HCT116 (cell line): Measurements from ENCODE around the gene IER3IP1. TPM values are rescaled to one million over a fixed set of nuclear protein-coding genes. Genes with fewer than 3 reads are reported as not detected.

Source experiments
- ATAC-seq: fragments of 200-7000 bp; cut with Tn5 transposase; 2 replicates; pipeline ENCODE4 v1.9.1; 2020; ENCODE audit warnings: mild to moderate bottlenecking, moderate library complexity
- Bru-seq: library from RNA; stranded (reverse); fragments of 400-500 nt; gene quantifications from one replicate; lab custom pipeline; 2021; lab: Mats Ljungman, UMichigan
- BruChase-seq, 2 experiments: library from RNA; stranded (reverse); fragments of 400-500 nt; gene quantifications; one replicate each; lab custom pipeline; 2021; lab: Mats Ljungman, UMichigan
- BruUV-seq: library from RNA; stranded (reverse); fragments of 400-500 nt; replicated peaks from 2 replicates; lab custom pipeline; 2021; lab: Mats Ljungman, UMichigan
- CTCF ChIA-PET: fragments of 300-600 bp; sonication (Branson Sonifier 250); formaldehyde crosslinking; loops from one replicate; lab custom pipeline; 2021; ENCODE audit warnings: antibody characterized with exemption; lab: Charles Lee
- POLR2A ChIA-PET: fragments of 300-600, 350-600 bp; sonication (Branson Sonifier 250); formaldehyde crosslinking; loops from one replicate; lab custom pipeline; 2021; ENCODE audit warnings: antibody characterized with exemption; lab: Charles Lee
- RAD21 ChIA-PET, 2 experiments: fragments of 300-600 bp; sonication (Branson Sonifier 250); formaldehyde crosslinking; loops; one replicate each; lab custom pipeline; 2023; ENCODE audit warnings: low total read pairs in 2 of 2; ENCODE audit not compliant: uncharacterized antibody in 2 of 2, unreplicated experiment in 2 of 2, low non-redundant PET in 1 of 2; lab: Charles Lee
- DNase-seq: peaks from one replicate; pipeline ENCODE4 v3.0.0-alpha.2; 2010; ENCODE audit warnings: low read depth, low spot score
- H2AFZ ChIP-seq: fragments of 200-600 bp; shearing (Covaris generic), sonication (generic); 2 replicates; pipeline ENCODE4 v1.6.1; 2017; ENCODE audit warnings: low read depth, mixed run types, mixed read lengths, antibody characterized with exemption, low read length; ENCODE audit not compliant: poor library complexity, severe bottlenecking
- H3K27ac ChIP-seq: 2 replicates; pipeline ENCODE4 v1.5.1; 2012; ENCODE audit warnings: low read depth, low read length
- H3K27me3 ChIP-seq: fragments of 200-600 bp; sonication (generic); 2 replicates; pipeline ENCODE4 v1.6.1; 2016; ENCODE audit warnings: mixed run types, low read length, mixed read lengths; ENCODE audit not compliant: insufficient read depth
- H3K36me3 ChIP-seq, 2 experiments: fragments of 200-500 bp in 1 of 2; fragments of 200-600 bp in 1 of 2; sonication (Bioruptor generic) in 1 of 2; sonication (generic) in 1 of 2; 2 replicates each; pipeline versions ENCODE4 v1.5.1 to v1.6.1; 2014 to 2016; ENCODE audit warnings: low read length in 2 of 2, inconsistent platforms in 1 of 2, mixed read lengths in 1 of 2, mixed run types in 1 of 2; ENCODE audit not compliant: insufficient read depth in 2 of 2, control insufficient read depth in 1 of 2
- H3K4me1 ChIP-seq, 2 experiments: fragments of 200-600 bp in 1 of 2; sonication (generic) in 1 of 2; 2 replicates each; pipeline versions ENCODE4 v1.5.1 to v1.6.1; 2012 to 2017; ENCODE audit warnings: low read length in 2 of 2, inconsistent platforms in 1 of 2, mild to moderate bottlenecking in 1 of 2, mixed read lengths in 1 of 2, mixed run types in 1 of 2, moderate library complexity in 1 of 2; ENCODE audit not compliant: insufficient read depth in 2 of 2, control insufficient read depth in 1 of 2
- H3K4me2 ChIP-seq: fragments of 200-600 bp; sonication (generic); 2 replicates; pipeline ENCODE4 v1.6.1; 2017; ENCODE audit warnings: mixed run types, low read length, mixed read lengths
- H3K4me3 ChIP-seq, 2 experiments: fragments of 200-600 bp in 1 of 2; sonication (generic) in 1 of 2; replicated peaks in 1 of 2; 2 replicates each; pipeline ENCODE4 v1.5.1; 2011 to 2016; ENCODE audit warnings: low read length in 2 of 2, control low read depth in 1 of 2, low read depth in 1 of 2, mild to moderate bottlenecking in 1 of 2, mixed read lengths in 1 of 2, mixed run types in 1 of 2
- H3K79me2 ChIP-seq: fragments of 200-600 bp; sonication (generic); 2 replicates; pipeline ENCODE4 v1.6.1; 2017; ENCODE audit warnings: mild to moderate bottlenecking, mixed run types, low read length, moderate library complexity, mixed read lengths; ENCODE audit not compliant: insufficient read depth
- H3K9ac ChIP-seq: fragments of 200-600 bp; sonication (generic); 2 replicates; pipeline ENCODE4 v1.6.1; 2016; ENCODE audit warnings: low read length, mixed read lengths
- H3K9me2 ChIP-seq: fragments of 200-600 bp; sonication (generic), shearing (Covaris generic); 2 replicates; pipeline ENCODE4 v1.6.1; 2017; ENCODE audit warnings: mixed run types, mild to moderate bottlenecking, moderate library complexity; ENCODE audit not compliant: insufficient read depth
- H3K9me3 ChIP-seq, 2 experiments: fragments of 200-500 bp in 1 of 2; fragments of 200-600 bp in 1 of 2; sonication (Bioruptor generic) in 1 of 2; sonication (generic) in 1 of 2; 2 replicates each; pipeline ENCODE4 v1.6.1; 2014 to 2017; ENCODE audit warnings: low read length in 2 of 2, mixed read lengths in 2 of 2, inconsistent platforms in 1 of 2, low read depth in 1 of 2, mild to moderate bottlenecking in 1 of 2, mixed run types in 1 of 2, moderate library complexity in 1 of 2; ENCODE audit not compliant: control insufficient read depth in 1 of 2, insufficient read depth in 1 of 2
- H4K20me1 ChIP-seq: fragments of 200-600 bp; sonication (generic), shearing (Covaris generic); 2 replicates; pipeline ENCODE4 v1.6.1; 2017; ENCODE audit warnings: mixed run types, mild to moderate bottlenecking, moderate library complexity; ENCODE audit not compliant: insufficient read depth
- CEBPB ChIP-seq: IDR thresholded peaks from 2 replicates; pipeline ENCODE4 v1.6.1; 2012; ENCODE audit warnings: low read depth
- CTCF ChIP-seq, 3 experiments: fragments of 200-600 bp in 1 of 3; sonication (generic) in 1 of 3; IDR thresholded peaks in 2 of 3; conservative IDR thresholded peaks in 1 of 3; 2 replicates each; pipeline ENCODE4 v1.5.1; 2012 to 2017; ENCODE audit warnings: low read depth in 2 of 3, low read length in 2 of 3, antibody characterized with exemption in 1 of 3, borderline replicate concordance in 1 of 3, control low read depth in 1 of 3, mild to moderate bottlenecking in 1 of 3, mixed read lengths in 1 of 3, mixed run types in 1 of 3, moderate library complexity in 1 of 3; ENCODE audit not compliant: insufficient read depth in 1 of 3
- EZH2 ChIP-seq: fragments of 200-600 bp; sonication (generic); IDR thresholded peaks from 2 replicates; pipeline ENCODE4 v1.6.1; 2017; ENCODE audit warnings: antibody characterized with exemption, mixed run types
- EZH2phosphoT487 ChIP-seq: fragments of 200-600 bp; IDR thresholded peaks from 2 replicates; pipeline ENCODE4 v1.6.1; 2018; ENCODE audit warnings: antibody characterized with exemption, borderline replicate concordance
- FOSL1 ChIP-seq: IDR thresholded peaks from 2 replicates; pipeline ENCODE4 v1.6.1; 2012; ENCODE audit warnings: low read depth
- POLR2A ChIP-seq: IDR thresholded peaks from 2 replicates; pipeline ENCODE4 v1.7.0; 2011; ENCODE audit warnings: borderline replicate concordance; ENCODE audit not compliant: insufficient read depth, insufficient read length; ENCODE audit errors: extremely low read depth
- POLR2AphosphoS5 ChIP-seq: IDR thresholded peaks from 2 replicates; pipeline ENCODE4 v1.6.1; 2011; ENCODE audit warnings: mild to moderate bottlenecking, low read depth, low read length, moderate library complexity
- RAD21 ChIP-seq: IDR thresholded peaks from 2 replicates; pipeline ENCODE4 v1.6.1; 2012; ENCODE audit warnings: low read depth, mild to moderate bottlenecking
- SIN3A ChIP-seq: IDR thresholded peaks from 2 replicates; pipeline ENCODE4 v1.6.1; 2012; ENCODE audit warnings: low read depth
- SP1 ChIP-seq: IDR thresholded peaks from 2 replicates; pipeline ENCODE4 v1.6.1; 2012; ENCODE audit warnings: low read depth
- YY1 ChIP-seq: IDR thresholded peaks from 2 replicates; pipeline ENCODE4 v1.6.1; 2011; ENCODE audit warnings: low read length, low read depth, moderate library complexity, mild to moderate bottlenecking; ENCODE audit not compliant: insufficient replicate concordance; ENCODE audit errors: extremely low read depth
- ZFX ChIP-seq: fragments of 450-650 bp; IDR thresholded peaks from 2 replicates; pipeline ENCODE4 v1.6.1; 2017
- intact Hi-C: fragments of 100-400 bp; cut with micrococcal nuclease; formaldehyde crosslinking; loops from 2 replicates; pipeline ENCODE4 v1.10.0; 2022
- long read RNA-seq: library from polyadenylated mRNA; unstranded; transcript quantifications from one replicate; pipeline ENCODE4 v2.0.0, GENCODE V29; 2021; ENCODE audit not compliant: unreplicated experiment
- polyA plus RNA-seq: library from polyadenylated mRNA; unstranded; fragments of >200 nt; gene quantifications from 2 replicates; pipeline ENCODE4 v1.2.1, GENCODE V29; 2012; ENCODE audit warnings: missing spikeins
- total RNA-seq: library from RNA; stranded (reverse); gene quantifications from one replicate; pipeline ENCODE4 v1.2.1, GENCODE V29; 2021; ENCODE audit not compliant: unreplicated experiment
- TF ChIP-seq, protein P1 (sequence below): IDR thresholded peaks from 2 replicates; pipeline ENCODE4 v1.6.1; 2012
- TF ChIP-seq, protein P2 (sequence below): IDR thresholded peaks from 2 replicates; pipeline ENCODE4 v1.6.1; 2011; ENCODE audit warnings: mild to moderate bottlenecking, low read length, moderate library complexity; ENCODE audit not compliant: insufficient replicate concordance; ENCODE audit errors: extremely low read depth

Gene IER3IP1
- 12.0 TPM for total RNA-seq
- 27.0 and 30.7 TPM in 2 replicates for polyA plus RNA-seq
- Bru-seq, nascent RNA = percentile 80 among the genes with signal in this experiment
- percentile 98 among the genes with signal in this experiment for BruChase-seq, experiment 1, labeled RNA remaining after a 6-hour chase
- BruChase-seq, experiment 2, labeled RNA remaining after a 2-hour chase = percentile 94 among the genes with signal in this experiment
- long read RNA-seq, transcript IER3IP1-201 (3 exons, 3,689 nt) = major isoform, 114 of 119 reads
- long read RNA-seq, partial matches to known transcripts = 0 of 119 reads
- long read RNA-seq, other reads (novel, unspliced or antisense) = 5 of 119 reads

GRCh38 chr18:47175898-47176575, at the start of gene IER3IP1:
Gene IER3IP1 (minus strand): TSS chr18:47176364. CDS start chr18:47176277, 87 bp downstream.
- Histone ChIP-seq H3K9ac (peak within 1 kb of the TSS; percentile 94), H3K79me2 (peaks cover 50% of the 10 kb centered on the region), H3K27ac (peak within 1 kb of the TSS; percentile 80), H3K9me2 (no peaks in the 10 kb centered on the region), H3K36me3 (no peaks in the 10 kb centered on the region), H4K20me1 (no peaks in the 10 kb centered on the region), H2AFZ (peak within 1 kb of the TSS; percentile 94), H3K4me2 (peak within 1 kb of the TSS; percentile 86), H3K9me3 (no peaks in the 10 kb centered on the region), H3K4me3 (peak within 1 kb of the TSS; percentile 91 to 94), H3K27me3 (no peaks in the 10 kb centered on the region), H3K4me1 (peaks cover 6 to 10% of the 10 kb centered on the region in 2 experiments; a peak in 3 of 4 replicates)
- peak; percentile 45 for TF ChIP-seq YY1
- TF ChIP-seq POLR2A = peak; percentile 71
- TF ChIP-seq, protein P1, sequence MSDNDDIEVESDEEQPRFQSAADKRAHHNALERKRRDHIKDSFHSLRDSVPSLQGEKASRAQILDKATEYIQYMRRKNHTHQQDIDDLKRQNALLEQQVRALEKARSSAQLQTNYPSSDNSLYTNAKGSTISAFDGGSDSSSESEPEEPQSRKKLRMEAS = peak; percentile 63; the same call in 1 of the 2 replicates
- TF ChIP-seq FOSL1 = no peak
- no peak for TF ChIP-seq EZH2
- peak; percentile 74; the same call in 1 of the 2 replicates for TF ChIP-seq ZFX
- no peak for TF ChIP-seq EZH2phosphoT487
- TF ChIP-seq CEBPB = 0 out of 2 replicates have a peak, but pooled peaks have one; percentile 16
- TF ChIP-seq RAD21 = no peak
- TF ChIP-seq SIN3A = peak; percentile 65; the same call in 1 of the 2 replicates
- TF ChIP-seq, protein P2, sequence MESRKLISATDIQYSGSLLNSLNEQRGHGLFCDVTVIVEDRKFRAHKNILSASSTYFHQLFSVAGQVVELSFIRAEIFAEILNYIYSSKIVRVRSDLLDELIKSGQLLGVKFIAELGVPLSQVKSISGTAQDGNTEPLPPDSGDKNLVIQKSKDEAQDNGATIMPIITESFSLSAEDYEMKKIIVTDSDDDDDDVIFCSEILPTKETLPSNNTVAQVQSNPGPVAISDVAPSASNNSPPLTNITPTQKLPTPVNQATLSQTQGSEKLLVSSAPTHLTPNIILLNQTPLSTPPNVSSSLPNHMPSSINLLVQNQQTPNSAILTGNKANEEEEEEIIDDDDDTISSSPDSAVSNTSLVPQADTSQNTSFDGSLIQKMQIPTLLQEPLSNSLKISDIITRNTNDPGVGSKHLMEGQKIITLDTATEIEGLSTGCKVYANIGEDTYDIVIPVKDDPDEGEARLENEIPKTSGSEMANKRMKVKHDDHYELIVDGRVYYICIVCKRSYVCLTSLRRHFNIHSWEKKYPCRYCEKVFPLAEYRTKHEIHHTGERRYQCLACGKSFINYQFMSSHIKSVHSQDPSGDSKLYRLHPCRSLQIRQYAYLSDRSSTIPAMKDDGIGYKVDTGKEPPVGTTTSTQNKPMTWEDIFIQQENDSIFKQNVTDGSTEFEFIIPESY = peak; percentile 77
- peak; percentile 84 for TF ChIP-seq POLR2AphosphoS5
- peak in 2 of 3 experiments; percentile 4 to 15; a peak in 1 of 6 replicates for TF ChIP-seq CTCF (IDR thresholded peaks at IDR 0.05 in 2 of 3, conservative IDR thresholded peaks at IDR 0.05 in 1 of 3; ENCODE audit: borderline replicate concordance in 1 of 3, insufficient read depth in 1 of 3, low read depth in 2 of 3, low read length in 2 of 3)
- 0 out of 2 replicates have a peak, but pooled peaks have one; percentile 20 for TF ChIP-seq SP1
- DNase-seq (peak; percentile 86), ATAC-seq (peak; percentile 96)
- intact Hi-C loops = no loop called here
- ChIA-PET RAD21 (no interaction called here), POLR2A (no interaction called here), CTCF (no interaction called here)
- no TSS peak for BruUV-seq
